ENCODE results near the gene MED12.

DNA sequence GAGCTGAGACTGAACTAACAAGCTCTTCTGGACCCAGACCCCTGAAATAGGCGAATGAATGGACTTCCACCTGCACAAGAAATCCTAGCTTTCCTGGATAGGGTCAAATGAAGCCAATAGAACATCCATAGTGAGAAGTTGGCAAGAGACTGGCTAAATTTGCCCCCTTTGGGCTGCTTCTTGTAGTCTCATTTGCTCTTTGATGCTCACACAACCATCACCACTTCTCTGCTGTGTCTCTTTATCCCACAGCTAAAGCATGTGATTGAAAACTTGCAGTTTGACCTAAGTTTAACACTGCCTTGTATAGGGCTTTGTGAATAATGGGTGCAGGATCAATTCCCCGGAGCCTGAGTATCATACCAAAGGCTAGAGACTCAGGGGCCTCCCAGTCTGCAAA, 64.5 kb downstream of the MED12 start:
- TF ChIP-seq, protein P1, sequence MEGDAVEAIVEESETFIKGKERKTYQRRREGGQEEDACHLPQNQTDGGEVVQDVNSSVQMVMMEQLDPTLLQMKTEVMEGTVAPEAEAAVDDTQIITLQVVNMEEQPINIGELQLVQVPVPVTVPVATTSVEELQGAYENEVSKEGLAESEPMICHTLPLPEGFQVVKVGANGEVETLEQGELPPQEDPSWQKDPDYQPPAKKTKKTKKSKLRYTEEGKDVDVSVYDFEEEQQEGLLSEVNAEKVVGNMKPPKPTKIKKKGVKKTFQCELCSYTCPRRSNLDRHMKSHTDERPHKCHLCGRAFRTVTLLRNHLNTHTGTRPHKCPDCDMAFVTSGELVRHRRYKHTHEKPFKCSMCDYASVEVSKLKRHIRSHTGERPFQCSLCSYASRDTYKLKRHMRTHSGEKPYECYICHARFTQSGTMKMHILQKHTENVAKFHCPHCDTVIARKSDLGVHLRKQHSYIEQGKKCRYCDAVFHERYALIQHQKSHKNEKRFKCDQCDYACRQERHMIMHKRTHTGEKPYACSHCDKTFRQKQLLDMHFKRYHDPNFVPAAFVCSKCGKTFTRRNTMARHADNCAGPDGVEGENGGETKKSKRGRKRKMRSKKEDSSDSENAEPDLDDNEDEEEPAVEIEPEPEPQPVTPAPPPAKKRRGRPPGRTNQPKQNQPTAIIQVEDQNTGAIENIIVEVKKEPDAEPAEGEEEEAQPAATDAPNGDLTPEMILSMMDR (IDR thresholded peaks at IDR 0.05; ENCODE audit: low read depth, low read length) = no peak
- TF ChIP-seq EZH2phosphoT487 (IDR thresholded peaks at IDR 0.05; ENCODE audit: low read depth) = no peak

All from OCI-LY3 (cell line).